GM10266 (cell line): ENCODE data around the gene RC3H2.
"Not testable (repeated sequence)": the region's sequence is repeated elsewhere in the genome, so short reads cannot be mapped to it uniquely, and the experiment has no call there.

Experiments used
- DNase-seq: peaks from one replicate; pipeline ENCODE4 v3.0.0; 2012; ENCODE audit errors: extremely low spot score
- CTCF ChIP-seq: IDR thresholded peaks from 2 replicates; pipeline ENCODE4 v1.5.1; 2012; ENCODE audit warnings: mild to moderate bottlenecking, low read depth; ENCODE audit not compliant: control insufficient read depth, insufficient read depth; ENCODE audit errors: missing control alignments

The RC3H2 gene

DNA sequence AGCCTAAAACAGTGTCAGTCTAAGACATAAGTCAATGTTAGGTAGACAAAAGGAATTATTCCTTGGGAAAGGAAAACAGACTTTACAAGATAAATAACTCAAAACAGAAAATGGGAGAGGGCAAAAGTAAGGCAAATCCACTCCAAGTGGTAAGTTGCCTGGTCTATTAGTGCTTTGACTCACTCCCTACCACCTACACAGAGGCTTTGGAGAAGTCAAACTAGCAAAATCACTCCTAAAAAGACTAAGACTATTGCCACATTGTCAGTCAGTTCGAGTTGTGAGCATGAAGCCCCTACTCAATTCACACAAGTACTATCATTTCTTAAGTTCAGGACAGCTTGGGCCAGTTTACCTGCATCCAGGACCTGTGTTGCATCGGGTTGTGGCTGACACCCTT is 13.2 kb upstream of the RC3H2 start:
- no peak for TF ChIP-seq CTCF
- no peak for DNase-seq

GRCh38 chr9:122912964-122913673 is 8.0 kb upstream of the RC3H2 start, which contains the start of gene ZBTB6:
ZBTB6 (minus strand) TSS chr9:122913323; CDS start chr9:122912072, 1,251 bp downstream.
- TF ChIP-seq CTCF, result no peak
- DNase-seq, result peak; percentile 72

- peak; percentile 21 for TF ChIP-seq CTCF
- DNase-seq, result no peak
Observed at GRCh38 chr9:122912671-122912963, 7.5 kb upstream of the RC3H2 start.

- DNase-seq, result not testable (repeated sequence)
Observed at GRCh38 chr9:122906122-122906521, 963 bp upstream of the RC3H2 start.

DNA sequence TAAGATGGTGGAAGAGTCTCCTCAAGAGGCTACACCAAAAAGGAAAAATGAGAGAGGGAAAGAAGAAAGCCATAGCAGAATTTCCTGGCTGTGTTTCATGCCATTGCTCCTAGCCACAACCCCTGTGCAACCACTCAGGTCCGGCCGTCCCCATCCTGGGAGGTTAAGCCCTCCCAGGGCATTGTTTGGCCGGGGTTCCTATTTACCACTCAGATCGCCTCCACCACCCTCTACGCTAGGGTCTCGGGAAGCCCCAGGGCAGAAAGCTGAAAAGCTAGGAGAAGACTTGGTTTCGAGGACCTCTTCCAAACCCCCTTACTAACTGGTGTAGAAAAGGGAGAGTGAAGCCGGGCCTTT is 715 bp downstream of the RC3H2 start:
- peak; percentile 49 for DNase-seq
- no peak for TF ChIP-seq CTCF

DNA sequence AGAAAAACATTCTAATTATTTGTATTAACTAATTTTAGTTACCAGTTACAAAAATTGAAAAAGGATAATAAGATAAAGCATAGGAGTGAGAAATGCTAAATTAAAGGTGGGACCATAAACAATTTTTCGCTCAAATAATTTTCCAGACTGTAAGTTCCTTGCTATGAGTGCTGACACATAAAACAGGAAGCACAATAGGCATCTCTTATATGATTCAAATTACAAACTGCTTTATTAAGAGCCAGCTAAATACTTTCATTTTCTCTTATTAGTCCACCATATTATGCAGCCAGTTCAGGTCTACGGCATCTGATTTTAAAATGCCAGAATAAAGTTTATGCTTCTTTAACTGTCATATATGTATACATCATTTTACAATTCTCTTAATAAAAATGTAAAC is 4.4 kb downstream of the RC3H2 start:
- TF ChIP-seq CTCF, result no peak
- peak; percentile 34 for DNase-seq

DNA sequence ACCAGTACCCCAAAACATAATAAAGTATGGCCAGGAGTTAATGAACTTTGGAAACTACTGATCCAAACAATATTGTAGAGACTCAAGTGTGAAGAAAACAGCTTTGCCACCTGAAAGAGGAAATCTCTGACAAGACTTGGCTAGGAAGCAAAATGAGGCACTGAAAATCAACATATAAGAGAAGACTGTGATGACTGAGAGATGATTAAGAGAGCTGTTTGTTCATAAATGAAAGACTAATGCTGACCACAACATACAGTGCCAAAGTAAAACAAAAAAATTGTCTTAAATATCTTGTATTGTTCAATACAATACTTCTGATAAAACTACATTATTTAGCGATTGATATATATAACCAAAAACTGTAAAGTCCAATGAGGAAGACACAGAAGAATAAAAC is 7.2 kb downstream of the RC3H2 start:
- TF ChIP-seq CTCF, result no peak

GRCh38 chr9:122888480-122888879 is 16.7 kb downstream of the RC3H2 start:
- no peak for DNase-seq
- TF ChIP-seq CTCF, result no peak

More for the DNA sequence above, 7.2 kb downstream of the RC3H2 start:
- DNase-seq, result no peak
